ENCODE measurements around the gene AKAP5.

DNA sequence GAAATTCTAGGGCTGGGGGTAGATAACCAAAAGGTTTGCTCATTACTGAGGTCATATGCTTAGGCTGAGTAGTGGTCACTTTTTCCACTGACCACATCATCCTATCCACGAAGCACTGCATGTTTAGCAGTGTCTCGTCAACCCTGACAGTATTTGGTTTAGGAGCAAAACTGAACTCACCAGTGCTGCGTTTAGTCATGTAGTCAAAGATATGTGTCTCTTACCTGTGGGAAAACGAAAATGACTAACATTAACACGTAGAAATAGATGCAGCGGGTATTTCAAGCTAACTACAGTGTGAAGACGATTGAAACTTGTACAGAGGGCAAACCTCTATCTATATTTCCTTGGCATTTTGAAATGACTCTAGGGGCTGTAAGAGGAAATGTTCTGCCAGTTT is 42.5 kb upstream of the AKAP5 start:
- TF ChIP-seq, protein P1, sequence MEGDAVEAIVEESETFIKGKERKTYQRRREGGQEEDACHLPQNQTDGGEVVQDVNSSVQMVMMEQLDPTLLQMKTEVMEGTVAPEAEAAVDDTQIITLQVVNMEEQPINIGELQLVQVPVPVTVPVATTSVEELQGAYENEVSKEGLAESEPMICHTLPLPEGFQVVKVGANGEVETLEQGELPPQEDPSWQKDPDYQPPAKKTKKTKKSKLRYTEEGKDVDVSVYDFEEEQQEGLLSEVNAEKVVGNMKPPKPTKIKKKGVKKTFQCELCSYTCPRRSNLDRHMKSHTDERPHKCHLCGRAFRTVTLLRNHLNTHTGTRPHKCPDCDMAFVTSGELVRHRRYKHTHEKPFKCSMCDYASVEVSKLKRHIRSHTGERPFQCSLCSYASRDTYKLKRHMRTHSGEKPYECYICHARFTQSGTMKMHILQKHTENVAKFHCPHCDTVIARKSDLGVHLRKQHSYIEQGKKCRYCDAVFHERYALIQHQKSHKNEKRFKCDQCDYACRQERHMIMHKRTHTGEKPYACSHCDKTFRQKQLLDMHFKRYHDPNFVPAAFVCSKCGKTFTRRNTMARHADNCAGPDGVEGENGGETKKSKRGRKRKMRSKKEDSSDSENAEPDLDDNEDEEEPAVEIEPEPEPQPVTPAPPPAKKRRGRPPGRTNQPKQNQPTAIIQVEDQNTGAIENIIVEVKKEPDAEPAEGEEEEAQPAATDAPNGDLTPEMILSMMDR (conservative IDR thresholded peaks at IDR 0.05 in 1 of 2, IDR thresholded peaks at IDR 0.05 in 1 of 2; ENCODE audit: extremely low read depth in 1 of 2, insufficient read depth in 1 of 2, low read depth in 1 of 2, low read length in 2 of 2), result no peak
- no peak for TF ChIP-seq EZH2 (IDR thresholded peaks at IDR 0.05; ENCODE audit: borderline replicate concordance, low read length)
